T follicular helper cell (primary cell): Measurements from ENCODE around the gene ZNF638.
A peak's percentile ranks its signal among the peaks of the same experiment; 100 is the strongest.
"Not testable (repeated sequence)": the region's sequence is repeated elsewhere in the genome, so short reads cannot be mapped to it uniquely, and the experiment has no call there.

Experiments
- DNase-seq: peaks from one replicate; pipeline ENCODE4 v3.0.0-alpha.2; 2020; ENCODE audit warnings: low read depth
- total RNA-seq, 2 experiments: gene quantifications; one replicate each; lab custom pipeline; 2026; lab: John Stamatoyannopoulos, UW

Gene ZNF638
- 209 to 322 reads per million in 2 experiments for total RNA-seq

GRCh38 chr2:71331581-71332434, at the start of gene ZNF638:
Gene ZNF638 (plus strand): TSS chr2:71331782. CDS start chr2:71348955, 17,173 bp downstream.
- peak; percentile 89 for DNase-seq

GRCh38 chr2:71281950-71282349, 49.6 kb upstream of the ZNF638 start:
- no peak for DNase-seq

GRCh38 chr2:71282493-71282892, 49.1 kb upstream of the ZNF638 start:
- DNase-seq: no peak

- DNase-seq: no peak
These were observed 48.5 kb upstream of the ZNF638 start for GRCh38 chr2:71283131-71283530.

GRCh38 chr2:71285706-71286105, 45.9 kb upstream of the ZNF638 start:
- no peak for DNase-seq

GRCh38 chr2:71291398-71291797, 40.2 kb upstream of the ZNF638 start:
- DNase-seq: no peak

GRCh38 chr2:71292159-71292558, 39.4 kb upstream of the ZNF638 start:
- DNase-seq: no peak

- DNase-seq: no peak
These were observed 32.7 kb upstream of the ZNF638 start for GRCh38 chr2:71298914-71299313.

- no peak for DNase-seq
These were observed 32.1 kb upstream of the ZNF638 start for GRCh38 chr2:71299507-71299906.

- DNase-seq: no peak
These were observed 27.7 kb upstream of the ZNF638 start for GRCh38 chr2:71303849-71304248.

- no peak for DNase-seq
These were observed 24.8 kb upstream of the ZNF638 start for GRCh38 chr2:71306762-71307161.

- DNase-seq: no peak
These were observed 18.4 kb upstream of the ZNF638 start for GRCh38 chr2:71313016-71313766.

- no peak for DNase-seq
These were observed 14.5 kb upstream of the ZNF638 start for GRCh38 chr2:71317060-71317459.

- not testable (repeated sequence) for DNase-seq
These were observed 13.7 kb upstream of the ZNF638 start for GRCh38 chr2:71317900-71318299.

GRCh38 chr2:71323386-71323785, 8.2 kb upstream of the ZNF638 start:
- no peak for DNase-seq

GRCh38 chr2:71326968-71327367, 4.6 kb upstream of the ZNF638 start:
- DNase-seq: no peak

GRCh38 chr2:71327916-71328315, 3.7 kb upstream of the ZNF638 start:
- no peak for DNase-seq

- DNase-seq: no peak
These were observed 1.4 kb upstream of the ZNF638 start for GRCh38 chr2:71330155-71330554.

- DNase-seq: no peak
These were observed 824 bp upstream of the ZNF638 start for GRCh38 chr2:71330585-71331330.

GRCh38 chr2:71331331-71331580, 326 bp upstream of the ZNF638 start:
- not testable (repeated sequence) for DNase-seq

- DNase-seq: no peak
These were observed 834 bp downstream of the ZNF638 start for GRCh38 chr2:71332435-71332796.

GRCh38 chr2:71333619-71334018, 2.0 kb downstream of the ZNF638 start:
- DNase-seq: no peak

GRCh38 chr2:71336384-71336783, 4.8 kb downstream of the ZNF638 start:
- DNase-seq: no peak
